DMS79 (cell line): Measurements from ENCODE around the gene LRIT2.
"Not testable (repeated sequence)": the region's sequence is repeated elsewhere in the genome, so short reads cannot be mapped to it uniquely, and the experiment has no call there.

ENCODE experiments used
- DNase-seq: peaks from one replicate; lab custom pipeline; 2025; lab: John Stamatoyannopoulos, UW

LRIT2 gene

GRCh38 chr10:84180386-84180785 is 45.0 kb downstream of the LRIT2 start:
- DNase-seq: not testable (repeated sequence)

DNA sequence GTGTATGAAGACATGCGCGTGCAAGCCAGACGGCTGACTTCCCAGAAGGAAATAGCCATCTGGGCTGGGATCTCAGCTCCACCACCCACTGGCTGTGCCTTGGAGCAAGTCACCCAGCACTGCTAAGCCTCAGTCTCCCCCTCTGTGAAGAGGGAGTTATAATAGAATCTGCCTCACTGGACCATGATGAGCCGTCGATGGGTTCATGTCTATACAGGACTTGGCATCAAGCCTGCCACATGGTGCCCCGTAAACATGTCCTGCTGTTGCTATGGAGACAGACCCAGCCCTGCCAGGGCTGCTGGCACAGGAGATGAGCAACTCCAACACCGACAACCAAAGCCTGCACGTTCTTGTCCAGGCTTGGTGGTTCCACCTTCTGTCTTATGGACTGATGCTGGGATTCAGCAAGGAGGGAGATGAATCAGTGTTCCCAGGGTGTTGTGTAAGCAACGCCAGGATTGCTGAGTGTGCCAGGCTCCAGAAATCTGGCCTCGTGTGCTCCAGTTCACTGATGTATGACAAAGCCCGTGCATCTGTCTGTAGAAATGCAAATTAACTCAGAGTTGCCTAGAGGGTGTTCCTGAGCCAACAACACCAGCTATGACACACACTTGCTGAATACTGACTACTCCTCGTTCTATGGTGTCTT is 46.2 kb downstream of the LRIT2 start:
- DNase-seq: peak; percentile 49

DNA sequence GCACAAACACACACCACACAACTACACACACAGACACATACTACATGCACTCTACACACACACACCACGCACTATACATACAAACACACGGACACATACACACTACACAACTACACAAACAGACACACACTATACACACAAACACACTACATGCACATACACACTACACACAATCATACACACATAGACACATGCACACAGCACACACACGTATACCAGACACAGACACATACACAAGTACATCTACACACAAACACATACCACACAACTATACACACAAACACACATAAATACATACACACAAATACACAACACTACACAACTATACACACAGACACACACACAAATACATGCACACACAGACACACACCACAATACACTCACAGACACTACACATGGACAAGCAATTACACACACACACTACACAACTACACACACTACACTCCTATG is 47.2 kb downstream of the LRIT2 start:
- DNase-seq: no peak

DNA sequence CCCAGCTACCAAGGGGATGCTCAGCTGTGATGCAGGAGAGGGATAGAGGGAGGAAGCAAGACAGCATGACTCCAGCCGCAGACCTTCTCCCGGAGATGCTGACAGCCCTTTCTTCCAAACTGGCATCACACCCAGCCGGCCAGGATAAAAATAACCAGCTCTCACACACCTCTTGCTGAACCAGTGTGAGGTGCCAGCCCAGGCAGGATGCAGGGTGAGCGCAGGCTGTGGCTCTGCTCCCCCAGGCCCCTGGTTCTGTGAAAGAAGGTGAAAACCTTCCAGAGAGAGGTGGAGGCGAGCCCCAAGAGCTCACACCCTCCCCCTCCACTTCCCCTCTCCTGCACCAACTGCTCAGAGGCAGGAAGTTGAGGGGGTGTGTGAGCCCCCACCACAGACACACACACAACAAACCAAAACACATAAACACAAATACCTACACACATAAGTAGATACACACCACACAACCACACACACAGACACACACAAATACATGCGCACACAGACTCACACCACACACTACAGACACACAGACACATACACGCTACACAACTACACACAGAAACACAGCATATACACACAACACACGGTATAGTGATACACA is 47.7 kb downstream of the LRIT2 start:
- DNase-seq: no peak

DNA sequence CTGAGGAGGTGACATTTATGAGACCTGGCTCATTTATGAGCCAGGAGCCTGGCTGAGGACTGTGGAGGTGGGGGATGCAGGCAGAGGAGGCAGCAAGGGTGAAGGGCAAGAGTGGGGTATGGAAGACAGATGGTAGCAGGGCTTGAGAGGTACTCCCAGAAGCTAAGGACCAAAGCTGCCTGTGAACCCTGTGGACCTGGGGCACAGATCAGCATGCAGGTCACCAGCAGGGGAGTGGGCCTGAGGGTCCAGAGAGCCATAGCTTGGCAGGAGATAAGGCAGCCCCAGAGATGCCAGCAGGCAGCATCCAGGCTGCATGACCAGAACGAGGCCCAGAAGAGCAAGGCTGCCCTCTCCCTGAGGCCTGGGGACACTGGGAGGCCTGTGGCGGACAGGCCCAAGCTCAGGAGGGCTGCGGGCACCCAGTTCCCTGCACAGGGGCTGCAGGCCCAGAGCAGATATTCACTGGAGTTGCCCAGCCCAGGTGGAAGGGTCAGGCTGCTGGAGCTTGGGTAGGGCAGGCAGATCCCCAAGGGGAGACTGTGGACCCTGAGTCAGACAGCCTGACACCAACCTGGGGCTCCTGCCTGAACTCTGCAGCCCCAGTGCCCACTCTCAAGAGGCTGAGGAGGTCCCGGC is 48.4 kb downstream of the LRIT2 start:
- no peak for DNase-seq

DNA sequence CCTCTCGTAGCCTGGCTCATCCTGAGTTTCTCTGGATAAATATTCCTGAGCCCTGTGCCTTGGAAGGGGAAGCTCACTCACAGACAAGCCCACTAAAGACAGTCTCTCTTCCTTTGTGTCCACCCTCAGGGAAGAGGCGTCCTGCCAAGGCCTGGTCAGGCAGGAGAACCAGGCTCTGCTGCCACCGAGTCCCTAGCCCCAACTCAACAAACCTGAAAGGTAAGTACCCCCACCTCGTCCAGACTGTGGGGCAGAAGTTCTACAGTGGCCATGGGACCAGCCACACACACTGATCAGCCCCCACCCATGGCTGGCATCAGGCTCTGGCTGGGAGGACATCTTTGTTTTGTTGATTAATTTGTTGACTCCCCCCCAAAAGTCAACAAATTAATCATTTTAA is 49.0 kb downstream of the LRIT2 start:
- no peak for DNase-seq

DNA sequence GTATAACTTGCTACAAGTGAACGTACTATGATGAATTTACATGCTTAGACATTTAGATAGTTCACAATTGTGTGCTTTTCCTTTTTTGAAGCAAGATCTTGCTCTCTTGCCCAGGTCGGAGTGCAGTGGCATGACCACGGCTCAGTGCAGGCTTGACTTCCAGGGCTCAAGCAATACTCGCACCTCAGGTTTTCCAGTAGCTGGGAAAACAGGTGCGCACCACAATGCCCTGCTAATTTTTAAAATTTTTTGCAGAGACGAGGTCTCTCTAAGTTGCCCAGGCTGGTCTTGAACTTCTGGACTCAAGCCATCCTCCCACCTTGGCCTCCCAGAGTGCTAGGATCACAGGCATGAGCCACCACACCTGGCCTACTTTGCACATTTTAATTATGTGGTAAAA is 49.9 kb downstream of the LRIT2 start:
- DNase-seq: no peak

GRCh38 chr10:84173501-84173929 is 51.8 kb downstream of the LRIT2 start, which contains the start of gene GPR15LG:
TSS of gene GPR15LG (plus strand) at chr10:84173801. CDS start at chr10:84173852, 51 bp downstream.
- no peak for DNase-seq

DNA sequence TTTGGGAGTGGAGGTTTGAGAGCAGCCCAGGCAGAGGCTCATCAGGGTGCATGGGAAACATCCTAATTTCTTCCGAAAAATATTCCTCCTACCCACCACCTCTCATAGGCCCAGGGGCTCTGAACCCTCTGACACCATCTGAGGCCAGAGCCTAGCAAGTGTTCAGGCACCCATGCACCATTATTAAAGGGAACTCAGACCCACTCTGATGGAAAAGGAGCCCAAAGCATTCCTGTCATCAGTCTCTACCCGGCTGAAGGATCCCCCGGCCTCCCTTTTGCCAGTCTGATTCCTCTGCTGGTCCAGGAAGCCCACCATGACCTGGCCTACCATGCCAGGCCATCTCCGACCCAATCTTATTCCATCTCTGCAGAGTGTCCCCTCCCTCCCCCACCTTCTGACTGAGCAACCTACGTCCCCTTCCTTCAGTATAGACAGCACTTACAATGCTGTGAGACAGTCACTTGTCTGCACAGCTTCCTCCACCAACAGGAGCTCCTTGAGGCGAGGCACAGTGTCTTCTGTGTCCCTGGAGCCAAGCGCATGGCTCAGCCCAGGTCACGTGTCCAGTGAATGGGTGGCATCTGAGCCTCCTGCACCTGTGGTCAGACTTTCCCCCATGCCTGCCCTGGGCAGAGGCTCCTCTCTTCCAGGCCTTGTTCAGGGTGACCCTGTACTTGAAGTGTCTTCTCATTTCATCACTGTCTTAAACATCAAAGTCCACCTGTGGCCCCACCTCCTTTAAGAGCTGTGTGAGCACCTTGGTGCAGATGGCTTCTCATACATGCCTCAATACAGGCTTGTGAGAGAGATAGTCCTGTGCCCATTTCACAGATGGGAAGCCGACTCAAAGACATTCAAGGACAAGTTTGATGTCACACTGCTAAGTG is 52.6 kb downstream of the LRIT2 start:
- DNase-seq: no peak

DNA sequence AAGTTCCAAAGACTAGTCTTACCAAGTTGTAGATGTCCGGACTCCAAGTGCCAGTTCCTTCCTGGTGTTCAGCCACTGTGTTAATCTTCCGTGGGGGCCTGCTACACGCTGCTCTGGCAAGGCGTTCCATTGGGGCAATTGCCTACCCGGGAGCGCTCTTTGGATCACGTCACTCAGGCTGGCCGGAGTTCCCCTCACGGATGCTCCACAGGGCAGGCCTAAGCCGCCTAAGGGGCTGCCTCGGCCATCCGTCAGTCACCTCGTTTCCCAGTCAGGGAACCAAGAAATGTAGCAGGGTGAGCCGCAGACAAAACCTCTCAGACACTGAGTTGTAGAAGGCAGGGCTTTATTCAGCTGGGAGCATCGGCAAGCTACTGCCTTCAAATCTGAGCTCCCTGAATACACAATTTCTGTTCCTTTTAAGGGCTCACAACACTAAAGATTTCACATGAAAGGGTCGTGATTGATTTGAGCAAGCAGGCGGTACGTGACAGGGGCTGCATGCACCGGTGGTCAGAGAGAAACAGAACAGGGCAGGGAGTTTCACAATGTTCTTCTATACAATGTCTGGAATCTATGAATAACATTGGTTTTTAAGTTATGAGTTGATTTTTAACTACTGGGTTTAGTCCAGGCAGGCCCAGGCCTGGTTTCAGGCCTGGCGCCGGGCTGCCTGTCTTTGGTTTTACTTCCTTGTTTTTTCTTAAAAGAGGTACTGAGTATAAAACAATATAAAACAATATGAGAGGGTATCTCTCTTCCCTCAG is 53.5 kb downstream of the LRIT2 start:
- DNase-seq: not testable (repeated sequence)

GRCh38 chr10:84171237-84171636 is 54.1 kb downstream of the LRIT2 start:
- DNase-seq: not testable (repeated sequence)
